ENCODE measurements around the gene NR5A1.

Gene NR5A1

GRCh38 chr9:124437086-124437485 is 70.1 kb downstream of the NR5A1 start:
- no peak for DNase-seq

DNA sequence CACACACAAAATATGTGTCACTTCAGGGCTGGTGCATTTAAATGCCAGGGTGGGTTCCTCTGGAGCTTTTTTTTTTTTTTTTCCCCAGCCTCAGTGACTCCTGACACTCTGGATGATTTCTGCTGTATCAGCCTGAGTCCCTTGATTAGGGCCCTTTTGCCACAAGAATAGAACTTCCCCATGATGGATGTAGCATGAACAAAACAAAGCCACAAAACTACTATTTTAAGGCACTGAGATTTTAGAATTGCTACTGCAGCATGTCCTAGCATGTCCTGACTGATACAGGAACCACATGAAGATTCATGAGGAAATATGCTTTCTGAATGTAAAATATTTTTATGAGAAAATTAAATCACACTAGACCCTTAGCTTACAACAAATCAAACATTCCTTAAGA is 70.9 kb downstream of the NR5A1 start:
- no peak for DNase-seq

All from stimulated activated naive CD4-positive, alpha-beta T cell treated with Interleukin-2 at 50 U/mL for 16 hours (primary cell).